Astrocyte (in vitro differentiated cells and primary cell): ENCODE data around the gene ZBTB7C.

Source experiments
- CTCF ChIP-seq: IDR thresholded peaks from 2 replicates; pipeline ENCODE4 v1.5.1; 2011; ENCODE audit warnings: low read depth, mild to moderate bottlenecking, inconsistent platforms, low read length, moderate library complexity; ENCODE audit not compliant: insufficient read depth
- EZH2 ChIP-seq: IDR thresholded peaks from 2 replicates; pipeline ENCODE4 v1.6.1; 2012; ENCODE audit warnings: mild to moderate bottlenecking, low read length, inconsistent platforms; ENCODE audit not compliant: insufficient read depth

- no peak for TF ChIP-seq CTCF
- no peak for TF ChIP-seq EZH2
These were observed 214.5 kb downstream of the ZBTB7C start for GRCh38 chr18:48194591-48195181.
